Sigmoid colon (tissue), 4 donors: Measurements from ENCODE around the gene TNFRSF21.

Source experiments
- EP300 ChIP-seq, 4 donors: sonication (generic); formaldehyde crosslinking; IDR thresholded peaks; one replicate each; pipeline ENCODE4 v1.6.1; 2017; ENCODE audit warnings: antibody characterized with exemption in 4 of 4
- POLR2A ChIP-seq, 2 donors: fragments of 450-650 bp; IDR thresholded peaks; one replicate each; pipeline ENCODE4 v1.6.1; 2016; ENCODE audit warnings: antibody characterized with exemption in 2 of 2, mild to moderate bottlenecking in 2 of 2, moderate library complexity in 2 of 2
- POLR2AphosphoS5 ChIP-seq, 4 donors: sonication (generic); formaldehyde crosslinking; IDR thresholded peaks; one replicate each; pipeline ENCODE4 v1.6.1; 2017; ENCODE audit warnings: antibody characterized with exemption in 4 of 4
- TF ChIP-seq, protein P1 (sequence below), 4 experiments: fragments of 450-650 bp in 3 of 4; fragments of 200-600 bp in 1 of 4; IDR thresholded peaks; one replicate each; pipeline ENCODE4 v1.5.1; 2016 to 2019; ENCODE audit warnings: antibody characterized with exemption in 4 of 4, mild to moderate bottlenecking in 3 of 4, moderate library complexity in 2 of 4

DNA sequence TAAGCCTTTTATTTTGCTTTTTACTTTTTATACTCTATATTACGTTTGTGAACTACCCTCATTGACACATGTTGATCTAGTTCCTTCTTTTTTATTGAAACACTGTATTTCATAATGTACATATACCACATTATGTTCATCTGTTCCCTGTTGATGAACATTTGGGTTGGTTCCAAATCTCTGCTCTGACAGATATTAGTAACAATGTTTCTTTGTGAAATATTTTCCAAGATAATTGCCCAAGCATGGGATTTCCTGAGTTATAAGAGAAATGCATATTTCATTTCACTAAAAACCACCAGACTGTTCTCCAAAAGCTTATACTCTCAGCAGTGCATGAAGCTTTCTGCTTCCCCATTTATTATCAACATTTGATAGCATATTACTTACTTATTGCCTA lies 44.2 kb upstream of the TNFRSF21 start:
- TF ChIP-seq, protein P1, sequence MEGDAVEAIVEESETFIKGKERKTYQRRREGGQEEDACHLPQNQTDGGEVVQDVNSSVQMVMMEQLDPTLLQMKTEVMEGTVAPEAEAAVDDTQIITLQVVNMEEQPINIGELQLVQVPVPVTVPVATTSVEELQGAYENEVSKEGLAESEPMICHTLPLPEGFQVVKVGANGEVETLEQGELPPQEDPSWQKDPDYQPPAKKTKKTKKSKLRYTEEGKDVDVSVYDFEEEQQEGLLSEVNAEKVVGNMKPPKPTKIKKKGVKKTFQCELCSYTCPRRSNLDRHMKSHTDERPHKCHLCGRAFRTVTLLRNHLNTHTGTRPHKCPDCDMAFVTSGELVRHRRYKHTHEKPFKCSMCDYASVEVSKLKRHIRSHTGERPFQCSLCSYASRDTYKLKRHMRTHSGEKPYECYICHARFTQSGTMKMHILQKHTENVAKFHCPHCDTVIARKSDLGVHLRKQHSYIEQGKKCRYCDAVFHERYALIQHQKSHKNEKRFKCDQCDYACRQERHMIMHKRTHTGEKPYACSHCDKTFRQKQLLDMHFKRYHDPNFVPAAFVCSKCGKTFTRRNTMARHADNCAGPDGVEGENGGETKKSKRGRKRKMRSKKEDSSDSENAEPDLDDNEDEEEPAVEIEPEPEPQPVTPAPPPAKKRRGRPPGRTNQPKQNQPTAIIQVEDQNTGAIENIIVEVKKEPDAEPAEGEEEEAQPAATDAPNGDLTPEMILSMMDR (IDR thresholded peaks at IDR 0.05): no peak
- no peak for TF ChIP-seq EP300 (IDR thresholded peaks at IDR 0.05)
- TF ChIP-seq POLR2A (IDR thresholded peaks at IDR 0.05): no peak
- no peak for TF ChIP-seq POLR2AphosphoS5 (IDR thresholded peaks at IDR 0.05)
